Measurements from ENCODE around the gene NUP37. TPM values are rescaled to one million over a fixed set of nuclear protein-coding genes. Genes with fewer than 3 reads are reported as not detected.

NUP37 gene
- total and polyA plus RNA-seq, 2 of the 13 experiments (the other 11 are each of a cell fraction or from before 2014, with no cell fraction given): 50.6 to 80.1 TPM

DNA sequence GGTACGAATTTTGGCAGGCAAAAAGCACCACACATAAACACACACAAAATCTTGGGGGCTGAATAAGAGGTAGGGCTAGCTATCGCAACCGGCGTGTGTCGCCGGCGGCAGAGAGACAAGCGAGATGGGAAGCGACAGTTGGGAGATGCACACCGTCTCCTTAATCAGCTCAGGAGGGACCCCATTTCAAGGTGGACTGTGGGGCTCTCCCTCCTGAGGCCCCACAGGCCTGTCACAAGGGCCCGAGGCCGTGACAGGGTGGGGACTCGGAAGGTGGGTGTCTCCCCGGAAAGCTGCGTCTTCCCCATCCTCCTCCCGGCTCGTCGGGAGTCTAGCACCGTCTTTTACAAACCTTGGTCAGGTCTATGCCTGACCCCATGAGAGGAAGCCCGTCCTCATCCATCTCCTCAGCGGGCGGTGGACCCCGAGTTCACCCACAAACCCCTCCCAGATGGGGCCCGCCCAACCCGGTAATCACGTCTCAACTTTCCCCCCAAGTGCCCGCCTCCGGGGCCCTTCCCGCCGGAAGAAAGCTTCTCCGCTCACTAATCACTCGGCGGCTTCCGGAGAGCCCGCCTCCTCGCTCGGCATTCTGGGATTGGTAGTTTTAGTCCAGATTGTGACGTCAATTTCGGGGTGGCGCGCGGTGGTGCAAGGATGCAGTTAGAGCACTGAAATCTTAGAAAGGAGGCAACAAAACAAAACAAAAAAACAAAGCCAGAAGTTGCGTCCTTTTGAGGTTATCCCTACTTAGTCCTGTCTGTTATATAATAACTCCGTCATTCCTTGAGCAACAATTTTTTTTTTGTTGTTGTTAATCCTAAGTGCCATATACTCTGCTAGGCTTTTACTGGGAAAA lies 58.1 kb downstream of the NUP37 start, which contains the start of gene WASHC3:
Gene WASHC3 (minus strand): TSS at position 432 of the 859 bp plus-strand sequence. CDS start 29 bp downstream, at position 403.
- intact Hi-C loops (cut with micrococcal nuclease; ENCODE audit: unreplicated experiment): loop anchor here (1.0 to 5.0 kb wide), 2 partner anchors 59 to 114 kb away; partner anchors contain the start of genes NUP37 and PARPBP
- TSS peak; percentile 78 for BruUV-seq (replicated peaks)
- peak; percentile 96 for ATAC-seq
- H4K20me1 ChIP-seq (ENCODE audit: insufficient read depth, low read length): no peaks in the 10 kb centered on the region
- peaks cover 42% of the 10 kb centered on the region for H3K4me1 ChIP-seq (ENCODE audit: insufficient read depth, low read length)
- WGBS (ENCODE audit: low lambda C conversion rate): 2% methylated on average over 26 of the region's 44 CpGs
- no peaks in the 10 kb centered on the region for H3K36me3 ChIP-seq (replicated peaks in 1 of 2; ENCODE audit: control insufficient read depth in 1 of 2, insufficient read depth in 2 of 2, low read length in 2 of 2)
- H3K27ac ChIP-seq (ENCODE audit: extremely low read length, insufficient read depth, low read length): peak within 1 kb of the TSS; percentile 63
- in situ Hi-C loops (cut with HindIII; ENCODE audit: extremely low pct_ligation_motif_present, low pct_unique_long_range_greater_than_20kb): no loop called here
- H3K4me2 ChIP-seq (ENCODE audit: low read depth, low read length): peak within 1 kb of the TSS; percentile 77
- ChIA-PET POLR2A (interaction anchor here (0.6 to 1.8 kb wide), 6 partner anchors 31 to 790 kb away, joined by 3 to 14 read pairs (median 3); partner anchors contain the start of genes NUP37 and PARPBP), CTCF (ENCODE audit: low intra/inter-chr PET ratio, low total read pairs) (no interaction called here)
- peak within 1 kb of the TSS; percentile 76 to 92 (median 85) for H3K4me3 ChIP-seq (replicated peaks in 1 of 3; ENCODE audit: insufficient read depth in 1 of 3, low read depth in 2 of 3, low read length in 3 of 3)
- peak within 1 kb of the TSS; percentile 81 for H3K9ac ChIP-seq (ENCODE audit: insufficient read depth, low read depth, low read length)
- no peaks in the 10 kb centered on the region for H3K9me3 ChIP-seq (ENCODE audit: low read length)
- peak; percentile 90 for DNase-seq (ENCODE audit: low spot score)
- H3K27me3 ChIP-seq (ENCODE audit: control insufficient read depth in 1 of 2, insufficient read depth in 2 of 2, low read length in 2 of 2): no peaks in the 10 kb centered on the region; a peak in 1 of 5 replicates
- H2AFZ ChIP-seq (ENCODE audit: low read length): peak within 1 kb of the TSS; percentile 85
- peak; percentile 68 for FAIRE-seq
- H3K79me2 ChIP-seq (ENCODE audit: insufficient read depth, low read length): no peaks in the 10 kb centered on the region
- TF ChIP-seq, protein P1, sequence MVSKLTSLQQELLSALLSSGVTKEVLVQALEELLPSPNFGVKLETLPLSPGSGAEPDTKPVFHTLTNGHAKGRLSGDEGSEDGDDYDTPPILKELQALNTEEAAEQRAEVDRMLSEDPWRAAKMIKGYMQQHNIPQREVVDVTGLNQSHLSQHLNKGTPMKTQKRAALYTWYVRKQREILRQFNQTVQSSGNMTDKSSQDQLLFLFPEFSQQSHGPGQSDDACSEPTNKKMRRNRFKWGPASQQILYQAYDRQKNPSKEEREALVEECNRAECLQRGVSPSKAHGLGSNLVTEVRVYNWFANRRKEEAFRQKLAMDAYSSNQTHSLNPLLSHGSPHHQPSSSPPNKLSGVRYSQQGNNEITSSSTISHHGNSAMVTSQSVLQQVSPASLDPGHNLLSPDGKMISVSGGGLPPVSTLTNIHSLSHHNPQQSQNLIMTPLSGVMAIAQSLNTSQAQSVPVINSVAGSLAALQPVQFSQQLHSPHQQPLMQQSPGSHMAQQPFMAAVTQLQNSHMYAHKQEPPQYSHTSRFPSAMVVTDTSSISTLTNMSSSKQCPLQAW (CRISPR knock-in tag; IDR thresholded peaks at IDR 0.05): peak; percentile 37; the same call in 1 of the 2 replicates
- TF ChIP-seq, protein P2, sequence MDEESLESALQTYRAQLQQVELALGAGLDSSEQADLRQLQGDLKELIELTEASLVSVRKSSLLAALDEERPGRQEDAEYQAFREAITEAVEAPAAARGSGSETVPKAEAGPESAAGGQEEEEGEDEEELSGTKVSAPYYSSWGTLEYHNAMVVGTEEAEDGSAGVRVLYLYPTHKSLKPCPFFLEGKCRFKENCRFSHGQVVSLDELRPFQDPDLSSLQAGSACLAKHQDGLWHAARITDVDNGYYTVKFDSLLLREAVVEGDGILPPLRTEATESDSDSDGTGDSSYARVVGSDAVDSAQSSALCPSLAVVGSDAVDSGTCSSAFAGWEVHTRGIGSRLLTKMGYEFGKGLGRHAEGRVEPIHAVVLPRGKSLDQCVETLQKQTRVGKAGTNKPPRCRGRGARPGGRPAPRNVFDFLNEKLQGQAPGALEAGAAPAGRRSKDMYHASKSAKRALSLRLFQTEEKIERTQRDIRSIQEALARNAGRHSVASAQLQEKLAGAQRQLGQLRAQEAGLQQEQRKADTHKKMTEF (CRISPR knock-in tag; IDR thresholded peaks at IDR 0.05): peak; percentile 53; the same call in 1 of the 2 replicates
- TF ChIP-seq, protein P3, sequence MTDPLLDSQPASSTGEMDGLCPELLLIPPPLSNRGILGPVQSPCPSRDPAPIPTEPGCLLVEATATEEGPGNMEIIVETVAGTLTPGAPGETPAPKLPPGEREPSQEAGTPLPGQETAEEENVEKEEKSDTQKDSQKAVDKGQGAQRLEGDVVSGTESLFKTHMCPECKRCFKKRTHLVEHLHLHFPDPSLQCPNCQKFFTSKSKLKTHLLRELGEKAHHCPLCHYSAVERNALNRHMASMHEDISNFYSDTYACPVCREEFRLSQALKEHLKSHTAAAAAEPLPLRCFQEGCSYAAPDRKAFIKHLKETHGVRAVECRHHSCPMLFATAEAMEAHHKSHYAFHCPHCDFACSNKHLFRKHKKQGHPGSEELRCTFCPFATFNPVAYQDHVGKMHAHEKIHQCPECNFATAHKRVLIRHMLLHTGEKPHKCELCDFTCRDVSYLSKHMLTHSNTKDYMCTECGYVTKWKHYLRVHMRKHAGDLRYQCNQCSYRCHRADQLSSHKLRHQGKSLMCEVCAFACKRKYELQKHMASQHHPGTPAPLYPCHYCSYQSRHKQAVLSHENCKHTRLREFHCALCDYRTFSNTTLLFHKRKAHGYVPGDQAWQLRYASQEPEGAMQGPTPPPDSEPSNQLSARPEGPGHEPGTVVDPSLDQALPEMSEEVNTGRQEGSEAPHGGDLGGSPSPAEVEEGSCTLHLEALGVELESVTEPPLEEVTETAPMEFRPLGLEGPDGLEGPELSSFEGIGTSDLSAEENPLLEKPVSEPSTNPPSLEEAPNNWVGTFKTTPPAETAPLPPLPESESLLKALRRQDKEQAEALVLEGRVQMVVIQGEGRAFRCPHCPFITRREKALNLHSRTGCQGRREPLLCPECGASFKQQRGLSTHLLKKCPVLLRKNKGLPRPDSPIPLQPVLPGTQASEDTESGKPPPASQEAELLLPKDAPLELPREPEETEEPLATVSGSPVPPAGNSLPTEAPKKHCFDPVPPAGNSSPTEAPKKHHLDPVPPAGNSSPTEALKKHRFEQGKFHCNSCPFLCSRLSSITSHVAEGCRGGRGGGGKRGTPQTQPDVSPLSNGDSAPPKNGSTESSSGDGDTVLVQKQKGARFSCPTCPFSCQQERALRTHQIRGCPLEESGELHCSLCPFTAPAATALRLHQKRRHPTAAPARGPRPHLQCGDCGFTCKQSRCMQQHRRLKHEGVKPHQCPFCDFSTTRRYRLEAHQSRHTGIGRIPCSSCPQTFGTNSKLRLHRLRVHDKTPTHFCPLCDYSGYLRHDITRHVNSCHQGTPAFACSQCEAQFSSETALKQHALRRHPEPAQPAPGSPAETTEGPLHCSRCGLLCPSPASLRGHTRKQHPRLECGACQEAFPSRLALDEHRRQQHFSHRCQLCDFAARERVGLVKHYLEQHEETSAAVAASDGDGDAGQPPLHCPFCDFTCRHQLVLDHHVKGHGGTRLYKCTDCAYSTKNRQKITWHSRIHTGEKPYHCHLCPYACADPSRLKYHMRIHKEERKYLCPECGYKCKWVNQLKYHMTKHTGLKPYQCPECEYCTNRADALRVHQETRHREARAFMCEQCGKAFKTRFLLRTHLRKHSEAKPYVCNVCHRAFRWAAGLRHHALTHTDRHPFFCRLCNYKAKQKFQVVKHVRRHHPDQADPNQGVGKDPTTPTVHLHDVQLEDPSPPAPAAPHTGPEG (CRISPR knock-in tag; IDR thresholded peaks at IDR 0.05): no peak
- TF ChIP-seq PLSCR1 (CRISPR knock-in tag; IDR thresholded peaks at IDR 0.05; ENCODE audit: borderline replicate concordance) (no peak), SAFB2 (CRISPR knock-in tag; IDR thresholded peaks at IDR 0.05; ENCODE audit: borderline replicate concordance, low read depth) (no peak), ERF (CRISPR knock-in tag; IDR thresholded peaks at IDR 0.05) (peak; percentile 46; the same call in 1 of the 2 replicates), ASH2L (IDR thresholded peaks at IDR 0.05; ENCODE audit: insufficient read length, low read depth, low read length) (peak; percentile 76), ZNF263 (CRISPR knock-in tag; IDR thresholded peaks at IDR 0.05) (peak; percentile 21; the same call in 1 of the 2 replicates)
- TF ChIP-seq, protein P4, sequence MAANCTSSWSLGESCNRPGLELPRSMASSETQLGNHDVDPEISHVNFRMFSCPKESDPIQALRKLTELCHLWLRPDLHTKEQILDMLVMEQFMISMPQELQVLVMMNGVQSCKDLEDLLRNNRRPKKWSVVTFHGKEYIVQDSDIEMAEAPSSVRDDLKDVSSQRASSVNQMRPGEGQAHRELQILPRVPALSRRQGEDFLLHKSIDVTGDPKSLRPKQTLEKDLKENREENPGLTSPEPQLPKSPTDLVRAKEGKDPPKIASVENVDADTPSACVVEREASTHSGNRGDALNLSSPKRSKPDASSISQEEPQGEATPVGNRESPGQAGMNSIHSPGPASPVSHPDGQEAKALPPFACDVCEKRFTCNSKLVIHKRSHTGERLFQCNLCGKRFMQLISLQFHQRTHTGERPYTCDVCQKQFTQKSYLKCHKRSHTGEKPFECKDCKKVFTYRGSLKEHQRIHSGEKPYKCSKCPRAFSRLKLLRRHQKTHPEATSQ (CRISPR knock-in tag; IDR thresholded peaks at IDR 0.05; ENCODE audit: borderline replicate concordance): peak; percentile 27; the same call in 1 of the 2 replicates
